ENCODE measurements around the gene CCNF. TPM values are rescaled to one million over a fixed set of nuclear protein-coding genes. Genes with fewer than 3 reads are reported as not detected.
A peak's percentile ranks its signal among the peaks of the same experiment; 100 is the strongest.
"Not testable (repeated sequence)": the region's sequence is repeated elsewhere in the genome, so short reads cannot be mapped to it uniquely, and the experiment has no call there.

Gene CCNF
- total RNA-seq, 1 donor from 2014 or later = 36.0 TPM

GRCh38 chr16:2429771-2430663 is 770 bp downstream of the CCNF start:
- no peak for DNase-seq (ENCODE audit: extremely low spot score, unreplicated experiment)
- Mint-ChIP-seq H3K9me3 (no peaks in the 10 kb centered on the region), H3K4me1 (ENCODE audit: unreplicated experiment) (peaks cover 22% of the 10 kb centered on the region), H3K36me3 (peaks cover 7% of the 10 kb centered on the region), H3K4me3 (peak overlapping the region; percentile 91), H3K27ac (peak overlapping the region; percentile 57), H3K27me3 (no peaks in the 10 kb centered on the region)
- no peak for TF ChIP-seq CTCF (conservative IDR thresholded peaks at IDR 0.05)

GRCh38 chr16:2432286-2432685 is 3.0 kb downstream of the CCNF start:
- Mint-ChIP-seq H3K9me3 (no peaks in the 10 kb centered on the region), H3K4me1 (ENCODE audit: unreplicated experiment) (peaks cover 20% of the 10 kb centered on the region), H3K27ac (no peak overlapping the region), H3K36me3 (peaks cover 7% of the 10 kb centered on the region), H3K27me3 (no peaks in the 10 kb centered on the region), H3K4me3 (no peak overlapping the region)
- DNase-seq (ENCODE audit: extremely low spot score, unreplicated experiment) = no peak
- TF ChIP-seq CTCF (conservative IDR thresholded peaks at IDR 0.05) = no peak

GRCh38 chr16:2432801-2433505 is 3.7 kb downstream of the CCNF start:
- Mint-ChIP-seq H3K27me3 (no peaks in the 10 kb centered on the region), H3K9me3 (no peaks in the 10 kb centered on the region), H3K4me1 (ENCODE audit: unreplicated experiment) (peaks cover 13% of the 10 kb centered on the region), H3K4me3 (no peak overlapping the region), H3K36me3 (peaks cover 7% of the 10 kb centered on the region), H3K27ac (no peak overlapping the region)
- TF ChIP-seq CTCF (conservative IDR thresholded peaks at IDR 0.05) = no peak
- no peak for DNase-seq (ENCODE audit: extremely low spot score, unreplicated experiment)

GRCh38 chr16:2435236-2435635 is 6.0 kb downstream of the CCNF start:
- H3K4me3 Mint-ChIP-seq; H3K9me3 Mint-ChIP-seq; H3K27ac Mint-ChIP-seq; H3K4me1 Mint-ChIP-seq (ENCODE audit: unreplicated experiment); H3K27me3 Mint-ChIP-seq; DNase-seq (ENCODE audit: extremely low spot score, unreplicated experiment); H3K36me3 Mint-ChIP-seq: not testable (repeated sequence)

- no peaks in the 10 kb centered on the region for H3K27me3 Mint-ChIP-seq
- no peak for DNase-seq (ENCODE audit: extremely low spot score, unreplicated experiment)
Observed at GRCh38 chr16:2436110-2436509, 6.9 kb downstream of the CCNF start.

More at GRCh38 chr16:2436110-2436509, 6.9 kb downstream of the CCNF start:
- Mint-ChIP-seq H3K4me1 (ENCODE audit: unreplicated experiment) (no peaks in the 10 kb centered on the region), H3K27ac (no peak overlapping the region), H3K4me3 (no peak overlapping the region), H3K9me3 (no peaks in the 10 kb centered on the region), H3K36me3 (peaks cover 7% of the 10 kb centered on the region)
- no peak for TF ChIP-seq CTCF (conservative IDR thresholded peaks at IDR 0.05)
